Fibroblast of skin of right quadriceps (primary cell): ENCODE results near the gene MLEC.
A peak's percentile ranks its signal among the peaks of the same experiment; 100 is the strongest.
"Not testable (repeated sequence)": the region's sequence is repeated elsewhere in the genome, so short reads cannot be mapped to it uniquely, and the experiment has no call there.

Source experiments
- DNase-seq: peaks from one replicate; pipeline ENCODE4 v3.0.0-alpha.2; 2013

Gene MLEC

DNA sequence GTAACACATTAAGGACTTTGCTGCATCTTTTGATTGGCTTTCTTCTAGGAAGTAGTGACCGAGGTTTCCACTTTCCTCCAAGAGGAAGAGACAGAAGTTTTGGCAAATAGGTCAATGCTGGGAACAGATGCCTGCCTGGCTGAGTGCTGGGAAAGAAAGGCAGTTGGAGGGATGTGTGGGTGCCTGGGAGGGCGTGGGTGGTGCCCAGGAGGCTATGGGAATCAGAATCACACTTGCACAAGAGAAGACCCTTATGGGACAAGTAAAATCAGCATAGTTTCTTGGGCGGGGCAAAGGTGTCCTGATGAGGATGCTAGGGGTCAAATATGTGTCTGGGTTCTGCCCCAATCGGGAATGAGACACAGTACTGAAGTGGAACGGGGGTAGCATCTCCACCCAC, 37.8 kb downstream of the MLEC start:
- no peak for DNase-seq

DNA sequence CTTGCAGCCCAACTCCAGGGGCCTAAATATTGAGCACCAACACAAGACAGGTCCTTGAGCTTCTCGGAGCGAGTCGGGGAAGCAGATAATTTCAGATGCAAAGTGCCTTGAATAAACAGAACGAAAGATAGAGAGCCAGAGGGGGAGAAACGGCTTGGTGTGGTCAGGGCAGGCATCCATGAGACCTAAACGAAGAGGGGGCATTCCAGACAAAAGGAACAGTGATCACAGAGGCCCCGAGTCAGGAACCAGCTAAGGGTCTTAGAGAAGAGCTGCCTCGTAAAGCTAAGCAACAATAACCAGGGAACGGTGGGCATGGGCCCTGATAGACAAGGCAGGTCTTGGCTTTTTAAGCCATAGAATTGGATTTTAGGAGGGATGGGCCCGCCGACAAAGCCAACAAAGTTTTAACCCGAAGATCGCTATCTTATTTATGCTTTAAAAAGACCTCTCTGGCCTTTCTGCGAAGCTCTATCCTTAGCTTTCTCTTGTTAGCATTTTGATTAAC, 38.3 kb downstream of the MLEC start:
- DNase-seq: no peak

DNA sequence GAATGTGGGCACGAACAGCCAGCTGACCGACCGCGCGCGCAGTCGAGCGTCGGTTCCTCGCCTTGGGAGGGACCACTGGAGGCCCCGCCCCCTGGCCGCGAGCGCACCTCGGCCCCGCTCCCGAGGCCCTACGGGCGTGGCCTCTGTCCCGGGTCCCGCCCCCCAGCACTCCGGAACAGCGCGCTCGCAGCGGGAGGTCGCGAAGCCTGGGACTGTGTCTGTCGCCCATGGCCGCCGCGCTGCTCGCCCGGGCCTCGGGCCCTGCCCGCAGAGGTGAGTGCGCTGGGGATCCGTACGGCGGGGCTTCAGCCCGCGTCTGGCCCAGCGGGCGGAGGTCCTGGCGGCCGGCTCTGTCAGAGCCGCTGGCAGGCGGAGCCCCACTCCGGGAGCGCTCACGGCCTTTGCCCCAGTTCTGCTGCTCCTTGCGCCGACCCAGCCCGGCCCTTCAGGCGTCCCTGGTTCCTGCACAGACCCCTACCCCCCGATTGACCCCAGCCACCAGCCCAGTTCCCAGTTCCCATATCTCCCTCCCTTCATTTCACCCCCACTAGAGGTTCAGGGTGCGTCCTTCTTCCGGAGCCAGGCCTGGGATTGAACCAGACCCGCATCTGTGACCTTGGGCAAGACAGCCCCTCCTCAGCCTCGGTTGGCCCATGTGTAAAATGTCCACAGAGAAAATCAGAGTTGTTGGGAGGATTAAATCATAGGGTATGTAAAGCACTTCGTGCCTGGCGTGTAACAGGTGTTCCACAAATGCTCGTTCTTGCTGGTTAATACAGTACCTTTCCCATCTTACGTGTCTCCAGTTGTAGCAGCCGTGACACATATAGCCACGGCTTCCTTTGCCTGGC, 38.9 kb downstream of the MLEC start, which contains the start of gene ACADS:
TSS of gene ACADS (plus strand) at position 168 of the 851 bp plus-strand sequence. CDS start at position 228, 60 bp downstream.
- DNase-seq: peak; percentile 78

DNA sequence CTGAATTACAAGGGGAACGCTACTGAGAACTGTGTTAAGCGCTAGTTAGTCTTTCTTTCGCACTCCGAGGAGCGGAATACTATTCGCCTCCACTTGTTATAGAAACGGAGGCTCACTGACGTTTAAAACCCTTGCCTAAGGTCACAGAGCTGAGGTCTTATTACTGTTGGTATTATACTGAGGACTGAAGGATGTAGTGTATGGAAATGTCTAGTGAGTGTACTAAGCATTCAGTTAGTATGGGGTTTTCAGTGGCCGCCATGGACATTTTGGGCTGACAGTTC, 39.5 kb downstream of the MLEC start:
- DNase-seq: no peak

DNA sequence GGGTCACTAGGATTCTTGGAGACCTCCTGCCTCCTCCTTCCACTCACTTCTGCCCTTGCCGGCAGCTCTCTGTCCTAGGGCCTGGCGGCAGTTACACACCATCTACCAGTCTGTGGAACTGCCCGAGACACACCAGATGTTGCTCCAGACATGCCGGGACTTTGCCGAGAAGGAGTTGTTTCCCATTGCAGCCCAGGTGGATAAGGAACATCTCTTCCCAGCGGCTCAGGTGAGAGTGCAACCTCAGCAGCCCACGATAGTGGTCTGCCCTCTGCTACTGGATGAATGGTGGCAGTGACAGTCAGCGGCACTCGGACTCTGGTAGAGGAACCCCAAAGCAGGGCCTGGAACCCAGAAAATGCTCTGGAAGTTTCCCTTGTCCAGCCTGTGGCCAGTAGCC, 40.0 kb downstream of the MLEC start:
- DNase-seq: no peak

- not testable (repeated sequence) for DNase-seq
These were observed 45.2 kb downstream of the MLEC start for GRCh38 chr12:120732198-120732597.

- DNase-seq: no peak
These were observed 46.6 kb downstream of the MLEC start for GRCh38 chr12:120733574-120733973.

GRCh38 chr12:120734210-120734609, 47.3 kb downstream of the MLEC start:
- no peak for DNase-seq

DNA sequence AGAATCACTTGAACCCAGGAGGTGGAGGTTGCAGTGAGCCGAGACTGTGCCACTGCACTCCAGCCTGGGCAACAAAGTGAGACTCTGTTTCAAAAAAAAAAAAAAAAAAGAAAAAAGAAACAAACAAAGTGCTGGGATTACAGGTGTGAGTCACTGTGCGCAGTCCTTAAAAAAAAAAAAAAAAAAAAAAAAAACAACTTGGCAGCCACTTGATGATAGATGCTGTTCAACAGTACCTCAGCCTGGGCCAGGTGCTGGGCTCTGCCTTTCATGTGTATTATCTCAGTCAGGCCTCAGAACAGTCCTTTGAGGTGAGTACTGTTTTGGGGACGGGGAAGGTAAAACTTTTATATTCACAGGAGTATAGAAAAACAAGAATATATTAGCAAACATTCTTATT, 48.2 kb downstream of the MLEC start:
- DNase-seq: no peak

DNA sequence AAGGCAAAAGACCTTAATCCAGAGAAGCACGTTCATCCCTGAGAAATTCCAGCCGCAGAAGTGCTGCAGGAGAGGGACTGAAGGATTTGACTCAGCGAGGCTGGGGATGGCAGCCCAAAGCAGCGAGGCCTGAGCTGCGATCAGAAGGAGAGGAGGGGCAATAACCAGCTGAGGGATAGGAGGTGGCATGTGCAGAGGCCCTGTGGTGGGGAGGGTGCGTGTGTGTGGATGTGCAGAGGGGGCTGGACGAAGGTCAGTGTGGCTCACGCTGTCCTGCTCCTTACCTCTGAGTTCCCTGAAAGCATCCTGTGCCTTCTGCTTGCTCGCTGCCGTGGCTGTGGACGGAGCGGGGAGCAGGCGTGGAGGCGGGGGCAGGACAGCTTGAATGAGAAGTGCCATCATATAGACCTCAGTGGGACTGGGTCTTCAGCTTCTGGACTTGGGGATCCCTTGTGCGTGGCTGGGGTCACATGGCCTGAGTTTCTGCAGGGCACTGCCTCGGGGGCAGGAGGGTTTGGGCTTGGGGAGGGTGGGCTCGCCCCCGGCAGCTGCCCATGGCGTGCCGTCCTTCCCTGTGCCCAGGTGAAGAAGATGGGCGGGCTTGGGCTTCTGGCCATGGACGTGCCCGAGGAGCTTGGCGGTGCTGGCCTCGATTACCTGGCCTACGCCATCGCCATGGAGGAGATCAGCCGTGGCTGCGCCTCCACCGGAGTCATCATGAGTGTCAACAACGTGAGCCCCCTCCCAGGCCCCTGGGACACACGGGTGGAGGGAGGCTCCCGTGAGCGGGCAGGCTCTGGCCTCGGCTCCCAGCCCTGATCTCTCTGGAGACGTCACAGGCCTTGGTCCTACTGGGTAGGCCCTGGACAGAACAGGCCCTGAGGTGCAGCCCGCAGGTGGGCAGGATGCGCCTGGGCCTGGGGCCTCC, 49.7 kb downstream of the MLEC start:
- no peak for DNase-seq

GRCh38 chr12:120737557-120738251, 50.8 kb downstream of the MLEC start:
- no peak for DNase-seq

DNA sequence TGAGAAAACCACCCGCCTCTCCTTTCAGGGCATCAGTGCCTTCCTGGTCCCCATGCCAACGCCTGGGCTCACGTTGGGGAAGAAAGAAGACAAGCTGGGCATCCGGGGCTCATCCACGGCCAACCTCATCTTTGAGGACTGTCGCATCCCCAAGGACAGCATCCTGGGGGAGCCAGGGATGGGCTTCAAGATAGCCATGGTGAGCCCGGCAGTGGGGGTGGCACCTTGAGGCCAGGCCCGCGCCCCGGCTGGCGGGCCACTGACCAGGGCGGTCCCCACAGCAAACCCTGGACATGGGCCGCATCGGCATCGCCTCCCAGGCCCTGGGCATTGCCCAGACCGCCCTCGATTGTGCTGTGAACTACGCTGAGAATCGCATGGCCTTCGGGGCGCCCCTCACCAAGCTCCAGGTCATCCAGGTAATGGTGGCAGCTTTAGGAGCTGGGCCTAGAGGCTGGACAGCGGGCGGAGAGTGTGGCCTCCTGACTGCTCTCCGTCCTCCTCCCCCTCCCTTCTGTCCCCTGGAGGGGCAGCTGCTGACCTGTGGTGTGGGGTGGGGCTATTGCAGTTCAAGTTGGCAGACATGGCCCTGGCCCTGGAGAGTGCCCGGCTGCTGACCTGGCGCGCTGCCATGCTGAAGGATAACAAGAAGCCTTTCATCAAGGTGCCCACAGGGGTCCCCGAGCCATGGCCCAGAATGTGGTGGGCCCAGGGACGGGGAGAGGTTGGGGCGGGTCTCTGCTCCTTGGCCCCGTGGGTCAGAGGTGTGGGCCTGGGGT, 51.5 kb downstream of the MLEC start:
- DNase-seq: no peak

DNA sequence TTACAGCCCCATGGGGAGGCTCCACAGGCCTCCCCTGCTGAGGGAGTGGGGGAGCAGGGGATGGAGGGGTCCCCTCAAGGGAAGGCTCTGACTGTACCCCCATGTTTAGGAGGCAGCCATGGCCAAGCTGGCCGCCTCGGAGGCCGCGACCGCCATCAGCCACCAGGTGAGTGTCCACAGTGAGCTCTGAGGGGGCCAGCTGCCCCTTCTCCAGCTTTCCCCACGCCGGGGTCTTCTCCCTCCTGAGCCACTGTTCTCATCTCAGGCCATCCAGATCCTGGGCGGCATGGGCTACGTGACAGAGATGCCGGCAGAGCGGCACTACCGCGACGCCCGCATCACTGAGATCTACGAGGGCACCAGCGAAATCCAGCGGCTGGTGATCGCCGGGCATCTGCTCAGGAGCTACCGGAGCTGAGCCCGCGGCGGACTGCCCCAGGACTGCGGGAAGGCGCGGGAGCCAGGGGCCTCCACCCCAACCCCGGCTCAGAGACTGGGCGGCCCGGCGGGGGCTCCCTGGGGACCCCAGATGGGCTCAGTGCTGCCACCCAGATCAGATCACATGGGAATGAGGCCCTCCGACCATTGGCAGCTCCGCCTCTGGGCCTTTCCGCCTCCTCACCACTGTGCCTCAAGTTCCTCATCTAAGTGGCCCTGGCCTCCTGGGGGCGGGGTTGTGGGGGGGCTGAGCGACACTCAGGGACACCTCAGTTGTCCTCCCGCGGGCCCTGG, 52.2 kb downstream of the MLEC start:
- DNase-seq: no peak

GRCh38 chr12:120739821-120740613, 53.1 kb downstream of the MLEC start:
- no peak for DNase-seq

DNA sequence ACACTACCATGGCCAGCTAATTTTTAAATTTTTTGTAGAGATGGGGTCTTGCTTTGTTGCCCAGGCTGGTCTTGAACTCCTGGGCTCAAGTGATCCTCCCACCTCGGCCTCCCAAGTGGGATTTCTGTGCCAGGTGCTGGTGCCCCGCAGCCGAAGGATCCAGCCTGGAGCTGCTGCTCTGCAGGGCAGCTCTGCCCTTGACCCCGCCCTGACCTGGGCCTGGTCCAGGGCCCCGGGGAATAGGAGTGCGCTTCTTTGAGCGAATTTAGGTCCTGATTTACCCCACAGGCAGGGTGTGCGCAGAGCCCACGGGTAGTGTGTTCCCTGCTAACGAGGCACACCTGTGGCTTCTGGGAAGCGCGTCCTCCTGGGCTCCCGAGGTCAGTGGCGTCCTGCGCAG, 53.9 kb downstream of the MLEC start:
- DNase-seq: no peak

DNA sequence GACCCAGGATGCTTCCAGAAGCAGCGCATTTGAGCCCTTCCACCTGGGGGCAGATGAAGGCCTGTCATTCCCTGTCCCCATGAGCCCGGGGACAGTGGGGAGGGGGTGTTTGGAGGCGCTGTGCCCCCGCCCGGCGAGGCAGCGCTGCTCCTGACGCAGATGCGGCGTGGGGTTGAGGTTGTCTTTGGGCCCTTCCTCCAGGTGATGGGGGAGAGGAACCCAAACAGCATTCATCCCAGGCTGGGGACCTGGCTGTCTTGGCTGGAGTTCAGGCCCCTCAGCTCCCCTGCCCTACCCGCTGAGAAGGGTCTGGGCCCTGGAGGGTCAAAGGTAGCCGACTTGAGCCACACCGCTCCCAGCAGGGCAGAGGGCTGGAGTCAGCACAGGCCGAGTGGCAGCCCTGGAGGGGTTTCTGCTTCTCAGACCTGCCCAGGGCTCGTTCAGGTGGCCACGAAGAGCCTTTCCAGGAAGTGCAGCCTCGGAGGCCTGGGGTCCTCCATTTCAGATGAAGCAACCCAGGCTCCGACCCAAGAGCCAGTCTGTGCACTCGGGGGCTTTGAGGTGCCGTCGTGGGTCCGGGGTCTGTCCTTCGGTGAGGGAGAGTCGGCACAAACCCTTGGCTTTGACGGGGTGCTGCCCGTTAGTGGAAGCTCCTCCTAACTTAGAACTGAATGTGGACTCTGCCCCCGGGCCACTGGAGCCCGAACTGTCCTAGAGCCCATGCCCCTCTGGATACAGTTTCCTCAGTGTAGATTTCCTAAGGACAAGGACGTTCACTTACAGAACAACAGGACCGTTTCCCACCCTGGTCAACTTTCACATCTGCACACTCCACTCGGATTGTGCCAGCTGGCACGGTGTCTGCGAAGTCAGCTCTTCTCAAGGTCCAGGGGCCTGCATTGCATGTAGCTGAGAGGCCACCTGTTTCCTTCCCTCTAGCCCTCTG, 54.8 kb downstream of the MLEC start:
- DNase-seq: no peak

DNA sequence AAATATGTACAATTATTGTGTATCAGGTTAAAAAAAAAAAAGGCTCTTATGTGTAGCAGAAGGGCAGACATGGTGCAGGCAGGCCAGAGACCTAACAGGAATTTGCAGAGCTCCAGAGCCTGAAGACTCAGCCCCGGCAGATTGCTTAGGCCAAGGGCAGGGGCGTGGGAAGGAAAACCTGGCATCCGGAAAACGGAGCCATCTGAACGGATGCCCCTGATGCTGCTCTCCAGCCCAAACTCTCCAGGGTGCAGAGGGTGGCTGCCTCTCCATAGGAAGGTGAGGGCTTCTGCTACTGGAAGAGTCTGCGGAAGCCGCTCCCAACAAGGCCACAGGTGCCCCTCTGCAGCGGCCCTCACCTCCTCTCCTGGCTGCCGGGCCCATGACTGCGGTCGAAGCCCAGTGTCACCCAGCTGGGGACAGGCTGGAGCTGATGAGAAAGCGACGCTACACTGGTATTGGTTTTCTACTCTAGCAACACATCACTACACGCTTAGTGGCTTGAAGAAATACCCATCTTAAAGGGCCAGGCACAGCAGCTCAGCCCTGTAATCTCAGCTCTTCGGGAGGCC, 58.1 kb downstream of the MLEC start:
- no peak for DNase-seq

DNA sequence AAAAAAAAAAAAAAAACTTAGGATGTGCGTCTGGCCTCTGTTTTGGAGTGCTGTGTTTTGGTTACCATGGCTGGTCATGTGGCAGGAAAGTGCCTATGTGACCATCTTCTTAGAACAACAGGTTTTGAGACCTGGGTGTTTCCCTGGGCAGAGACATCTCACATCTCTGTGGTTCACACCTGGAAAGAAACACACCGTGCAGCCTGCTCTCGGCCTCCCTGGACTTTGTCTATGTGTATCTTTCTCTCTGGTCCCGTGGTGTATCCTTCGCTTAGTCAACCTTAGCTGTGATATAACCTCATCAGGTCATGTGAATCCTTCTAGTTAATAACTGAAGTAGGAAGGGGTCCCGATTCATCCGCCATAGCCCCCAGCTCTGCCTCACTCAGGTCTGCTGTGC, 61.3 kb downstream of the MLEC start:
- no peak for DNase-seq

GRCh38 chr12:120749256-120749655, 62.3 kb downstream of the MLEC start:
- DNase-seq: no peak
